Lower leg skin (tissue), 4 donors: ENCODE results near the gene JPT2. TPM values are rescaled to one million over a fixed set of nuclear protein-coding genes. Genes with fewer than 3 reads are reported as not detected.

ENCODE experiments used
- DNase-seq, 2 donors: peaks; one replicate each; pipeline ENCODE4 v3.0.0-alpha.2; 2019; ENCODE audit warnings: low spot score in 2 of 2
- H3K4me3 ChIP-seq: fragments of 200-600 bp; sonication (generic); 2 replicates; pipeline ENCODE4 v1.5.1; 2017; ENCODE audit warnings: mild to moderate bottlenecking, low read depth; ENCODE audit not compliant: poor library complexity, severe bottlenecking
- POLR2A ChIP-seq, 2 donors: fragments of 450-650 bp; IDR thresholded peaks; one replicate each; pipeline ENCODE4 v1.6.1; 2016 to 2017; ENCODE audit warnings: antibody characterized with exemption in 2 of 2, mild to moderate bottlenecking in 1 of 2, moderate library complexity in 1 of 2
- WGBS, 2 donors: methylation state at CpG; one replicate each; pipeline ENCODE4 v1.1.5; 2018; 5-methylcytosine and 5-hydroxymethylcytosine counted together
- intact Hi-C: fragments of 100-400 bp; cut with DNase I; formaldehyde crosslinking; loops from one replicate; pipeline ENCODE4 v1.15.0; 2023; ENCODE audit warnings: low total_unique reads
- total RNA-seq, 4 donors: library from RNA; depleted of rRNA; stranded (reverse); fragments of >200 nt; gene quantifications; one replicate each; pipeline ENCODE4 v1.1.0, GENCODE V29; 2016
- TF ChIP-seq, protein P1 (sequence below), 3 donors: fragments of 450-650 bp; IDR thresholded peaks; one replicate each; pipeline ENCODE4 v1.5.1; 2016; ENCODE audit warnings: antibody characterized with exemption in 3 of 3, mild to moderate bottlenecking in 3 of 3, moderate library complexity in 2 of 3

The JPT2 gene
- total RNA-seq, 4 donors from 2014 or later = 23.3 to 40.1 (median 38.1) TPM

- 92 to 96% methylated on average over 12 of the region's 12 CpGs for WGBS, 2 donors
- no peak for TF ChIP-seq POLR2A (IDR thresholded peaks at IDR 0.05)
- TF ChIP-seq, protein P1, sequence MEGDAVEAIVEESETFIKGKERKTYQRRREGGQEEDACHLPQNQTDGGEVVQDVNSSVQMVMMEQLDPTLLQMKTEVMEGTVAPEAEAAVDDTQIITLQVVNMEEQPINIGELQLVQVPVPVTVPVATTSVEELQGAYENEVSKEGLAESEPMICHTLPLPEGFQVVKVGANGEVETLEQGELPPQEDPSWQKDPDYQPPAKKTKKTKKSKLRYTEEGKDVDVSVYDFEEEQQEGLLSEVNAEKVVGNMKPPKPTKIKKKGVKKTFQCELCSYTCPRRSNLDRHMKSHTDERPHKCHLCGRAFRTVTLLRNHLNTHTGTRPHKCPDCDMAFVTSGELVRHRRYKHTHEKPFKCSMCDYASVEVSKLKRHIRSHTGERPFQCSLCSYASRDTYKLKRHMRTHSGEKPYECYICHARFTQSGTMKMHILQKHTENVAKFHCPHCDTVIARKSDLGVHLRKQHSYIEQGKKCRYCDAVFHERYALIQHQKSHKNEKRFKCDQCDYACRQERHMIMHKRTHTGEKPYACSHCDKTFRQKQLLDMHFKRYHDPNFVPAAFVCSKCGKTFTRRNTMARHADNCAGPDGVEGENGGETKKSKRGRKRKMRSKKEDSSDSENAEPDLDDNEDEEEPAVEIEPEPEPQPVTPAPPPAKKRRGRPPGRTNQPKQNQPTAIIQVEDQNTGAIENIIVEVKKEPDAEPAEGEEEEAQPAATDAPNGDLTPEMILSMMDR (IDR thresholded peaks at IDR 0.05) = no peak
- DNase-seq = no peak
- H3K4me3 ChIP-seq = no peak overlapping the region
- intact Hi-C loops = no loop called here
Measured at GRCh38 chr16:1633310-1633709, 44.8 kb upstream of the JPT2 start.

GRCh38 chr16:1634541-1634940, 43.5 kb upstream of the JPT2 start:
- TF ChIP-seq POLR2A (IDR thresholded peaks at IDR 0.05) = no peak
- TF ChIP-seq, protein P1 (IDR thresholded peaks at IDR 0.05) = no peak
- intact Hi-C loops = no loop called here
- no peak overlapping the region for H3K4me3 ChIP-seq
- 86 to 95% methylated on average over 12 of the region's 12 CpGs for WGBS, 2 donors
- no peak for DNase-seq

- 85 to 94% methylated on average over 13 of the region's 13 CpGs for WGBS, 2 donors
- DNase-seq = no peak
- TF ChIP-seq, protein P1 (IDR thresholded peaks at IDR 0.05) = no peak
- TF ChIP-seq POLR2A (IDR thresholded peaks at IDR 0.05) = no peak
- intact Hi-C loops = no loop called here
- H3K4me3 ChIP-seq = no peak overlapping the region
Measured at GRCh38 chr16:1635070-1635469, 43.0 kb upstream of the JPT2 start.

DNA sequence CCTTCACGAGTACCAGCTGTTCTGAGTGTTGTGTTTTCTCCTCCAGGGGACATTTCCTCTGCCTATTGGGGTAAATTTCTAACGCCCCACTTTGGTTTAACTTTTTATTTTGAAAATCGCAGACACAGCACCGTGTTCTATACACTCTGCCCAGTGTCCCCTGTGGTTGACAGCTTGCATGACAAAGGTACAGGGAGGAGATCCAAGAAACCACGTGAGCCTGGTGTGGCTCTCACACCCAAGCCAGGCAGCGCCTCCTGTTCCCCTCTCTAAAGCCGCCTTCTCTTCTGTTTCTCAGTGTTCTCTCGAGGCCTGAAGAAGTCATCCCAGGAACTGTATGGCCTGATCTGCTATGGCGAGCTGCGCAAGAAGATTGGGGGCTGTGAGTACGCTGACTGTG, 40.6 kb upstream of the JPT2 start:
- WGBS, 2 donors = 90 to 94% methylated on average over 11 of the region's 11 CpGs
- no peak for DNase-seq
- intact Hi-C loops = no loop called here
- H3K4me3 ChIP-seq = no peak overlapping the region
- TF ChIP-seq, protein P1 (IDR thresholded peaks at IDR 0.05) = no peak
- TF ChIP-seq POLR2A (IDR thresholded peaks at IDR 0.05) = no peak

- TF ChIP-seq, protein P1 (IDR thresholded peaks at IDR 0.05) = no peak
- TF ChIP-seq POLR2A (IDR thresholded peaks at IDR 0.05) = no peak
- no peak for DNase-seq
- intact Hi-C loops = no loop called here
- 90 to 94% methylated on average over 8 of the region's 8 CpGs for WGBS, 2 donors
- no peak overlapping the region for H3K4me3 ChIP-seq
Measured at GRCh38 chr16:1638757-1639156, 39.3 kb upstream of the JPT2 start.

DNA sequence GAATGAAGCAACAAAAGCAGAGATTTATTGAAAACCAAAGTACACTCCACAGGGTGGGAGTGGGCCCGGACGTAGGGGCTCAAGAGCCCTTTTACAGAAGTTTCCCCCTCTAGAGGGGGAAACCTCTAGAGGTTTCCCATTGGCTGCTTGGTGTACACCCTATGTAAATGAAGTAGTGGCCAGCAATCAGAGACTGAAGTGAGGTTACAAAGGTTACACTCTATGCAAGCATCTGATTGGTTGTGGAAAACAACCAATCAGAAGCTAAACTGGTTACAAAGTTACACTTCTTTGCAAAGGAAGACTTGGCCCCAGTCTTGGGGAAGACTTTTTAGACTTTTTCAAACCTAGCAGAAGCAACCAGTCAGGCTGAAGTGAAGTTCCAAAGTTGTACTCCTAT, 38.8 kb upstream of the JPT2 start:
- TF ChIP-seq, protein P1 (IDR thresholded peaks at IDR 0.05) = no peak
- no peak for TF ChIP-seq POLR2A (IDR thresholded peaks at IDR 0.05)

More for the DNA sequence above, 38.8 kb upstream of the JPT2 start:
- WGBS, 2 donors = 80 to 90% methylated on average over 2 of the region's 2 CpGs
- no peak overlapping the region for H3K4me3 ChIP-seq
- intact Hi-C loops = no loop called here
- DNase-seq = no peak
